ENCODE measurements around the gene EGFL7.

EGFL7 gene

GRCh38 chr9:136688274-136689107, 25.8 kb downstream of the EGFL7 start:
- no peak overlapping the region for H3K9ac ChIP-seq (ENCODE audit: insufficient read length, low read depth)
- peaks cover 33% of the 10 kb centered on the region for H3K27me3 ChIP-seq (ENCODE audit: insufficient read depth, insufficient read length)
- peak overlapping the region; percentile 36 for H3K4me3 ChIP-seq (ENCODE audit: insufficient read length, low read depth)
- no peak for DNase-seq (ENCODE audit: low read depth, low spot score)
- no peaks in the 10 kb centered on the region for H3K9me3 ChIP-seq (ENCODE audit: insufficient read depth, low read length)
- H3K36me3 ChIP-seq (ENCODE audit: insufficient read depth, insufficient read length, low read length): peaks cover 4% of the 10 kb centered on the region
- peaks cover 52% of the 10 kb centered on the region for H3K4me1 ChIP-seq (ENCODE audit: insufficient read depth, insufficient read length)
- TF ChIP-seq YY1 (IDR thresholded peaks at IDR 0.05; ENCODE audit: insufficient read depth, insufficient read length): no peak
- no peak for TF ChIP-seq ZNF274 (IDR thresholded peaks at IDR 0.05; ENCODE audit: low read depth, low read length)
- TF ChIP-seq SUZ12 (IDR thresholded peaks at IDR 0.05; ENCODE audit: extremely low read depth, insufficient read depth, insufficient read length): no peak

- Histone ChIP-seq H3K9me3 (ENCODE audit: insufficient read depth, low read length) (no peaks in the 10 kb centered on the region), H3K4me3 (ENCODE audit: insufficient read length, low read depth) (no peak overlapping the region), H3K9ac (ENCODE audit: insufficient read length, low read depth) (no peak overlapping the region), H3K4me1 (ENCODE audit: insufficient read depth, insufficient read length) (peaks cover 50% of the 10 kb centered on the region), H3K27me3 (ENCODE audit: insufficient read depth, insufficient read length) (peaks cover 33% of the 10 kb centered on the region), H3K36me3 (ENCODE audit: insufficient read depth, insufficient read length, low read length) (no peaks in the 10 kb centered on the region)
- no peak for TF ChIP-seq ZNF274 (IDR thresholded peaks at IDR 0.05; ENCODE audit: low read depth, low read length)
- TF ChIP-seq YY1 (IDR thresholded peaks at IDR 0.05; ENCODE audit: insufficient read depth, insufficient read length): no peak
- no peak for TF ChIP-seq SUZ12 (IDR thresholded peaks at IDR 0.05; ENCODE audit: extremely low read depth, insufficient read depth, insufficient read length)
- no peak for DNase-seq (ENCODE audit: low read depth, low spot score)
These were observed 26.4 kb downstream of the EGFL7 start for GRCh38 chr9:136689108-136689460.

DNA sequence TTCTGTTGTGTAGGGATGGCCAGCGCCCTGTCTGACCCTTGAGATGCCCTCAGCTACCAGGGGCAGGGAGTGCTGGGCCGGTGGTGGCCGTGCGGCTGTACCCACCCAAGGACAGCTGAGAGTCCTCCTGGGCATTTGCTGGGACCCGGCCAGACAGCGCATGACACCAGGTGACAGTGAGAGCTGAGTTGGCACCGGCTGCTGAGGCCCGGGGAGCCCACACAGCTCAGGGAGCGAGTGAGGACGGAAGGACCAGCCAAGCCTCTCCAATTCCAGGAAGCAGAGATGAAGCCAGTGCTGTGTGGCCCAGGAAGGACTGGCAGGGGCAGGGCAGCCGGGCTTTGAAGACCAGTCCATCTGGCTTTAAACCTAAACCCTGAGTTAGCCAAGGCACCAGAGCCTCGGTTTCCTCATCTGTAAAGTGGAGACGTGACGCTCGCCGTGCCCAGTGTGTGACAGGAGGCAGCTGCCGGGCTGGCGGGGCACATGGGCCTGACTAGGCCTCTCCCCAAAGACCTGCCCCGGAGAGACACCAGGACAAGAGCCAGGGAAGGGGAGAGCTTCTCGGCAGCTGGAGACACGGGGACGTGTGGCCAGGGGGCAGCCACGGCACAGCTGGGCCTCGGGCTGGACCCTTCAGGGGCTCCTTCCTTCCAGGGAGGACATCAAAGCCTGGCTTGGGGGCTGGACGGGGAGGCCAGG, 27.5 kb downstream of the EGFL7 start:
- Histone ChIP-seq H3K4me3 (ENCODE audit: insufficient read length, low read depth) (no peak overlapping the region), H3K27me3 (ENCODE audit: insufficient read depth, insufficient read length) (peaks cover 33% of the 10 kb centered on the region), H3K9me3 (ENCODE audit: insufficient read depth, low read length) (no peaks in the 10 kb centered on the region), H3K9ac (ENCODE audit: insufficient read length, low read depth) (no peak overlapping the region), H3K36me3 (ENCODE audit: insufficient read depth, insufficient read length, low read length) (no peaks in the 10 kb centered on the region), H3K4me1 (ENCODE audit: insufficient read depth, insufficient read length) (peaks cover 45% of the 10 kb centered on the region)
- TF ChIP-seq YY1 (IDR thresholded peaks at IDR 0.05; ENCODE audit: insufficient read depth, insufficient read length) (no peak), ZNF274 (IDR thresholded peaks at IDR 0.05; ENCODE audit: low read depth, low read length) (no peak), SUZ12 (IDR thresholded peaks at IDR 0.05; ENCODE audit: extremely low read depth, insufficient read depth, insufficient read length) (no peak)
- no peak for DNase-seq (ENCODE audit: low read depth, low spot score)

- Histone ChIP-seq H3K9ac (ENCODE audit: insufficient read length, low read depth) (peak overlapping the region; percentile 61), H3K27me3 (ENCODE audit: insufficient read depth, insufficient read length) (peaks cover 33% of the 10 kb centered on the region), H3K9me3 (ENCODE audit: insufficient read depth, low read length) (no peaks in the 10 kb centered on the region), H3K4me3 (ENCODE audit: insufficient read length, low read depth) (no peak overlapping the region), H3K36me3 (ENCODE audit: insufficient read depth, insufficient read length, low read length) (no peaks in the 10 kb centered on the region), H3K4me1 (ENCODE audit: insufficient read depth, insufficient read length) (peaks cover 40% of the 10 kb centered on the region)
- TF ChIP-seq ZNF274 (IDR thresholded peaks at IDR 0.05; ENCODE audit: low read depth, low read length): no peak
- no peak for TF ChIP-seq YY1 (IDR thresholded peaks at IDR 0.05; ENCODE audit: insufficient read depth, insufficient read length)
- TF ChIP-seq SUZ12 (IDR thresholded peaks at IDR 0.05; ENCODE audit: extremely low read depth, insufficient read depth, insufficient read length): no peak
- DNase-seq (ENCODE audit: low read depth, low spot score): no peak
These were observed 28.1 kb downstream of the EGFL7 start for GRCh38 chr9:136690806-136691261.

GRCh38 chr9:136691316-136692184, 28.8 kb downstream of the EGFL7 start:
- peaks cover 47% of the 10 kb centered on the region for H3K4me1 ChIP-seq (ENCODE audit: insufficient read depth, insufficient read length)
- no peak for TF ChIP-seq YY1 (IDR thresholded peaks at IDR 0.05; ENCODE audit: insufficient read depth, insufficient read length)
- H3K36me3 ChIP-seq (ENCODE audit: insufficient read depth, insufficient read length, low read length): no peaks in the 10 kb centered on the region
- DNase-seq (ENCODE audit: low read depth, low spot score): no peak
- no peak overlapping the region for H3K4me3 ChIP-seq (ENCODE audit: insufficient read length, low read depth)
- H3K27me3 ChIP-seq (ENCODE audit: insufficient read depth, insufficient read length): peaks cover 33% of the 10 kb centered on the region
- H3K9me3 ChIP-seq (ENCODE audit: insufficient read depth, low read length): no peaks in the 10 kb centered on the region
- H3K9ac ChIP-seq (ENCODE audit: insufficient read length, low read depth): peak overlapping the region; percentile 61

DNA sequence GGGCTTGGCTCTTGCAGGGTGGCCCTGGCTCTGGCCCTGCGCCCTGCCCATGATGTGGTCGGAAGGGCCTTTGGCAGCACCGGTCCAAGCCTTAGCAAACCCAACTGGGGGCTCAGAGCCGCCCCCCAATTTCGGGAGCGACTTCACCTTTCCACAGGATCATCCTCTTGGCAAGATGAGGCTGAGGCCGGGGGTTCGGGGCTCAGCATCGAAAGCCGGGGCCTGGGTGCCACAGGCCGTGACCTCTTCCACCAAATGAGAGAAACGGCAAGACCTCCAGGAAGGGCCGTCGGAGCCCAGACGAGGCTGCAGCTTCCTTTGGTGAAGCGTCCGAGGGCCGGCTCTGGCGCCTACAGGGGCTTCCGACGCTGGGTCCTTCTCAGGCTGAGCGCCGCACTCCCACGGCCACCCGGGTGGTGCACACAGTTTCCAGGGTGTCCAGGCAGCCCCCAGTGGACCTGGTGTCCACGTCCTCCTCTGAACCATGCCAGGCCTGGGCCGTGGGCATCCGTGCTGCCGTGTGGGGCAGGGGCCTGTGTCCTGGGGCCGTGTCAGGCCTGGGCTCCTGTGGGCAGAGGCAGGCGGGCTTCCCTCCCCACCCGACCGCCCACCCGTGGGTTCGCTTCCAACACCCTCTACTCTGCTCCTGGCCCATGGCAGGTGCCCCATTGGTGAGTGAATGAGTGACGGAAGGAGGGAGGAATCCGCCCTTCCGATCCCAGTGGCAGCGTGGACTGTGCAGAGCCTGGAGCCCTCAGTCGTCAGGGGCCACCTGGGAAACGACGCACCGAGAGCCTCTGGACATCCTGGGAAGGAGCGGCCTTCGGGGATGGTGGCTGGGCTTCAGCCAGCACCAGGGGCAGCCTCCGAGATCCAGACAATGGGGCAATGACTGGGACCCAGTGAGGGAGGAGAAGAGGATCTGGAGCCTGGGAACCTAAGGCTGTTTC, 29.7 kb downstream of the EGFL7 start:
- Histone ChIP-seq H3K27me3 (ENCODE audit: insufficient read depth, insufficient read length) (peaks cover 29% of the 10 kb centered on the region), H3K9me3 (ENCODE audit: insufficient read depth, low read length) (peaks cover 3% of the 10 kb centered on the region; the same call in 1 of the 2 replicates), H3K36me3 (ENCODE audit: insufficient read depth, insufficient read length, low read length) (no peaks in the 10 kb centered on the region), H3K9ac (ENCODE audit: insufficient read length, low read depth) (peak overlapping the region; percentile 61), H3K4me1 (ENCODE audit: insufficient read depth, insufficient read length) (peaks cover 52% of the 10 kb centered on the region), H3K4me3 (ENCODE audit: insufficient read length, low read depth) (no peak overlapping the region)
- TF ChIP-seq YY1 (IDR thresholded peaks at IDR 0.05; ENCODE audit: insufficient read depth, insufficient read length) (no peak), ZNF274 (IDR thresholded peaks at IDR 0.05; ENCODE audit: low read depth, low read length) (no peak), SUZ12 (IDR thresholded peaks at IDR 0.05; ENCODE audit: extremely low read depth, insufficient read depth, insufficient read length) (no peak)
- DNase-seq (ENCODE audit: low read depth, low spot score): no peak

Measured in NT2/D1 (cell line).